Transverse colon (tissue), 3 donors: ENCODE results near the gene TPO.

Experiments
- EP300 ChIP-seq: sonication (generic); formaldehyde crosslinking; IDR thresholded peaks from one replicate; pipeline ENCODE4 v1.6.1; 2017; ENCODE audit warnings: antibody characterized with exemption, low read depth
- POLR2A ChIP-seq: fragments of 450-650 bp; IDR thresholded peaks from one replicate; pipeline ENCODE4 v1.6.1; 2016; ENCODE audit warnings: antibody characterized with exemption, mild to moderate bottlenecking, moderate library complexity
- TF ChIP-seq, protein P1 (sequence below), 5 experiments: fragments of 200-600 bp in 3 of 5; fragments of 450-650 bp in 2 of 5; sonication (generic) in 3 of 5; IDR thresholded peaks; 1 replicate in 2 of 5; 2 replicates in 3 of 5; pipeline ENCODE4 v1.5.1; 2016 to 2017; ENCODE audit warnings: antibody characterized with exemption in 5 of 5, inconsistent platforms in 3 of 5, mild to moderate bottlenecking in 2 of 5, moderate library complexity in 1 of 5

- TF ChIP-seq POLR2A: no peak
- TF ChIP-seq, protein P1, sequence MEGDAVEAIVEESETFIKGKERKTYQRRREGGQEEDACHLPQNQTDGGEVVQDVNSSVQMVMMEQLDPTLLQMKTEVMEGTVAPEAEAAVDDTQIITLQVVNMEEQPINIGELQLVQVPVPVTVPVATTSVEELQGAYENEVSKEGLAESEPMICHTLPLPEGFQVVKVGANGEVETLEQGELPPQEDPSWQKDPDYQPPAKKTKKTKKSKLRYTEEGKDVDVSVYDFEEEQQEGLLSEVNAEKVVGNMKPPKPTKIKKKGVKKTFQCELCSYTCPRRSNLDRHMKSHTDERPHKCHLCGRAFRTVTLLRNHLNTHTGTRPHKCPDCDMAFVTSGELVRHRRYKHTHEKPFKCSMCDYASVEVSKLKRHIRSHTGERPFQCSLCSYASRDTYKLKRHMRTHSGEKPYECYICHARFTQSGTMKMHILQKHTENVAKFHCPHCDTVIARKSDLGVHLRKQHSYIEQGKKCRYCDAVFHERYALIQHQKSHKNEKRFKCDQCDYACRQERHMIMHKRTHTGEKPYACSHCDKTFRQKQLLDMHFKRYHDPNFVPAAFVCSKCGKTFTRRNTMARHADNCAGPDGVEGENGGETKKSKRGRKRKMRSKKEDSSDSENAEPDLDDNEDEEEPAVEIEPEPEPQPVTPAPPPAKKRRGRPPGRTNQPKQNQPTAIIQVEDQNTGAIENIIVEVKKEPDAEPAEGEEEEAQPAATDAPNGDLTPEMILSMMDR (IDR thresholded peaks at IDR 0.05): no peak
- no peak for TF ChIP-seq EP300
Observed at GRCh38 chr2:1393321-1393720, 19.9 kb upstream of the TPO start.
